Astrocyte of the cerebellum (primary cell): Measurements from ENCODE around the gene SIK3.
"Not testable (repeated sequence)": the region's sequence is repeated elsewhere in the genome, so short reads cannot be mapped to it uniquely, and the experiment has no call there.

ENCODE experiments used
- DNase-seq: peaks from one replicate; pipeline ENCODE4 v3.0.0-alpha.2; 2011; ENCODE audit warnings: low read depth
- H3K4me3 ChIP-seq: 2 replicates; pipeline ENCODE4 v1.5.1; 2011; ENCODE audit warnings: mild to moderate bottlenecking, low read depth, low read length, moderate library complexity
- CTCF ChIP-seq: IDR thresholded peaks from 2 replicates; pipeline ENCODE4 v1.5.1; 2012; ENCODE audit warnings: low read length, low read depth, moderate library complexity, mild to moderate bottlenecking; ENCODE audit errors: missing control alignments
- in situ Hi-C: cut with HindIII; loops from 2 replicates; pipeline ENCODE4 v1.10.0; 2017; ENCODE audit warnings: low sequenced_read_pairs

SIK3 gene

GRCh38 chr11:117057727-117058126 is 40.5 kb downstream of the SIK3 start:
- no peak for DNase-seq
- H3K4me3 ChIP-seq, result no peak overlapping the region
- TF ChIP-seq CTCF, result no peak
- in situ Hi-C loops, result no loop called here

GRCh38 chr11:117057317-117057716 is 40.9 kb downstream of the SIK3 start:
- no peak for DNase-seq
- in situ Hi-C loops, result no loop called here
- TF ChIP-seq CTCF, result no peak
- no peak overlapping the region for H3K4me3 ChIP-seq

- no peak for TF ChIP-seq CTCF
- no peak overlapping the region for H3K4me3 ChIP-seq
- no peak for DNase-seq
- in situ Hi-C loops, result no loop called here
Observed at GRCh38 chr11:117055469-117055868, 42.8 kb downstream of the SIK3 start.

GRCh38 chr11:117054382-117054781 is 43.8 kb downstream of the SIK3 start:
- in situ Hi-C loops, result no loop called here
- no peak for DNase-seq
- no peak for TF ChIP-seq CTCF
- H3K4me3 ChIP-seq, result no peak overlapping the region

DNA sequence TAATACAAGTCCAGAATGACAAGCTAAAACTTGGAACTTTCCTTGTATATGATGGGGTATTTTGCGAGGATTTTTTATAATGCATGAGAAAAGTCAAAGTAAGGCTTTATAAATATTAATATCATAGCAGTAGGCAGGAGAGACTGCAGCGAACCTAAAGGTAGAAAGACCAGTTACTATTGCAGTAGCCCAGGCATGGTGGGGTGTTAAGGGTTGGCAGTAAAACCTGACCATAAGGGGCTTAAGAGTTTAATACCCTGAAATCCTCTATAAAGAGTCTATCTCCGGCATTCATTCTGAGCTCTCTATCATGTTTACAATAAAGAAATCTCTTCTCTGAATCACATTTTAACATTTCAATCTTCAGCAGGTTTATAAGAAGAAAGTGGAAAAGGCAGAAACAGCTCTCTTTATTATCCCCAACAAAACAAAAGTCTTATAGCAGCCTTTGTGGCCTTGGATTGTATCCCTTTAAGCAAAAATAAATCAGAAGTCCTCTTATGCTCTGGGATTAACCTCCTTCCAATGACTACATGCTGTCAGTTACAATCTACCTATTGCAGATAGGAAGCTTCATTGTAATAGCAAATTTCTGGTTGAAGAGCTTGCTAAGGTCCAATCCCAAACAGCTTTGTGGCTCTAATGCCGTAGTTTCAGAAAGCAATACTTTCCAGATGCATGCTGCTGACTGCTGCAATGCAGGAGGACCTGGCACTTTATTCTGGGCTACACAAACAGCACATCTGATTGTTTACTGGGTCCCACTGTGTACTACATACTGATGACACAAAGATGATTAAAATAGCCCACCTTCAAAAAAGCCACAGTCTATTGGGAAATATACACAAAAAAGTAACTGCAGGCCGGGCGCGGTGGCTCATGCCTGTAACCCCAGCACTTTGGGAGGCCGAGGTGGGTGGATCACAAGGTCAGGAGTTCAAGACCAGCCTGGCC is 45.8 kb downstream of the SIK3 start:
- H3K4me3 ChIP-seq, result no peak overlapping the region
- in situ Hi-C loops, result no loop called here
- no peak for TF ChIP-seq CTCF
- no peak for DNase-seq

GRCh38 chr11:117050121-117050520 is 48.1 kb downstream of the SIK3 start:
- H3K4me3 ChIP-seq, DNase-seq, in situ Hi-C loops: not testable (repeated sequence)

DNA sequence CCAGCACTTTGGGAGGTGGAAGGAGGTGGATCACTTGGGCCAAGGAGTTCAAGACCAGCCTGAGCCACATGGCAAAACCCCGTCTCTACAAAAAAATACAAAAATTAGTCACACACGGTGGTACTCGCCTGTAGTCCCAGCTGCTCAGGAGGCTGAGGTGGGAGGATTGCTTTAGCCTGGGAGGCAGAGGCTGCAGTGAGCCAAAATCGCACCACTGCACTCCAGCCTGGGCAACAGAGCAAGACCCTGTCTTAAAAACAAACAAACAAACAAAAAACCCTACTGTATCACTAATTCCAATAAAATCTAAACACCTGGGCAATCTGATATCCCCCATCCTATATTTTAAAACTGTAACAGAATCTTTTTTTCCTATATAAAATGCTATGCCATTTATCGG is 51.6 kb downstream of the SIK3 start:
- H3K4me3 ChIP-seq, in situ Hi-C loops, DNase-seq: not testable (repeated sequence)
